Mucosa of rectum (tissue), 2 donors: Measurements from ENCODE around the gene LITAF.

Experiments used
- H3K27ac ChIP-seq, 2 donors: one replicate each; pipeline ENCODE4 v1.7.0; 2013; ENCODE audit warnings: inconsistent platforms in 2 of 2, low read depth in 2 of 2, low read length in 2 of 2
- H3K27me3 ChIP-seq, 2 donors: one replicate each; pipeline ENCODE4 v1.7.0; 2013; ENCODE audit warnings: low read length in 2 of 2; ENCODE audit not compliant: control insufficient read depth in 2 of 2, insufficient read depth in 2 of 2
- H3K36me3 ChIP-seq, 2 donors: one replicate each; pipeline ENCODE4 v1.7.0; 2013; ENCODE audit warnings: low read length in 2 of 2; ENCODE audit not compliant: control insufficient read depth in 2 of 2, insufficient read depth in 2 of 2
- H3K4me1 ChIP-seq, 2 donors: one replicate each; pipeline ENCODE4 v1.7.0; 2013; ENCODE audit warnings: low read length in 2 of 2, mild to moderate bottlenecking in 1 of 2; ENCODE audit not compliant: control insufficient read depth in 2 of 2, insufficient read depth in 2 of 2
- H3K4me3 ChIP-seq, 2 donors: one replicate each; pipeline ENCODE4 v1.7.0; 2013; ENCODE audit warnings: low read length in 2 of 2
- H3K9ac ChIP-seq, 2 donors: one replicate each; pipeline ENCODE4 v1.7.0; 2013; ENCODE audit warnings: low read length in 2 of 2, low read depth in 1 of 2, mild to moderate bottlenecking in 1 of 2
- H3K9me3 ChIP-seq, 2 donors: one replicate each; pipeline ENCODE4 v1.7.0; 2013; ENCODE audit warnings: low read length in 2 of 2; ENCODE audit not compliant: control insufficient read depth in 2 of 2
- donor health status: healthy.
- donor health status: Normal muscosa, but diverticular disease.

Gene LITAF

GRCh38 chr16:11621920-11622651, 35.4 kb upstream of the LITAF start:
- Histone ChIP-seq H3K27me3 (no peaks in the 10 kb centered on the region), H3K9ac (peak overlapping the region in 1 of 2 donors; percentile 17), H3K36me3 (no peaks in the 10 kb centered on the region), H3K4me1 (peaks cover 4 to 10% of the 10 kb centered on the region in 2 donors), H3K4me3 (peak overlapping the region; percentile 36 to 37), H3K27ac (peak overlapping the region; percentile 34 to 63), H3K9me3 (peaks cover 0 to 2% of the 10 kb centered on the region in 2 donors)

- H3K4me1 ChIP-seq: peaks cover 4 to 10% of the 10 kb centered on the region in 2 donors
- H3K27me3 ChIP-seq: no peaks in the 10 kb centered on the region
- H3K9me3 ChIP-seq: peaks cover 0 to 2% of the 10 kb centered on the region in 2 donors
- no peak overlapping the region for H3K9ac ChIP-seq
- peak overlapping the region in 1 of 2 donors; percentile 63 for H3K27ac ChIP-seq
- H3K4me3 ChIP-seq: peak overlapping the region; percentile 36 to 37
- no peaks in the 10 kb centered on the region for H3K36me3 ChIP-seq
Observed at GRCh38 chr16:11621539-11621919, 34.8 kb upstream of the LITAF start.

GRCh38 chr16:11620243-11621003, 33.7 kb upstream of the LITAF start:
- H3K9me3 ChIP-seq: peaks cover 0 to 2% of the 10 kb centered on the region in 2 donors
- peaks cover 4 to 10% of the 10 kb centered on the region in 2 donors for H3K4me1 ChIP-seq
- H3K36me3 ChIP-seq: no peaks in the 10 kb centered on the region
- no peak overlapping the region for H3K4me3 ChIP-seq
- no peak overlapping the region for H3K9ac ChIP-seq
- H3K27me3 ChIP-seq: no peaks in the 10 kb centered on the region
- H3K27ac ChIP-seq: no peak overlapping the region

- Histone ChIP-seq H3K4me3 (no peak overlapping the region), H3K36me3 (no peaks in the 10 kb centered on the region), H3K4me1 (peaks cover 6 to 10% of the 10 kb centered on the region in 2 donors), H3K9ac (no peak overlapping the region), H3K27ac (peak overlapping the region in 1 of 2 donors; percentile 63), H3K27me3 (no peaks in the 10 kb centered on the region), H3K9me3 (peaks cover 0 to 2% of the 10 kb centered on the region in 2 donors)
Observed at GRCh38 chr16:11619327-11619851, 32.7 kb upstream of the LITAF start.

GRCh38 chr16:11618107-11618717, 31.5 kb upstream of the LITAF start:
- H3K4me1 ChIP-seq: peaks cover 14 to 17% of the 10 kb centered on the region in 2 donors
- H3K9me3 ChIP-seq: peaks cover 0 to 2% of the 10 kb centered on the region in 2 donors
- no peaks in the 10 kb centered on the region for H3K27me3 ChIP-seq
- no peak overlapping the region for H3K27ac ChIP-seq
- no peaks in the 10 kb centered on the region for H3K36me3 ChIP-seq
- H3K9ac ChIP-seq: no peak overlapping the region
- no peak overlapping the region for H3K4me3 ChIP-seq

GRCh38 chr16:11615748-11616447, 29.2 kb upstream of the LITAF start:
- Histone ChIP-seq H3K9me3 (peaks cover 0 to 2% of the 10 kb centered on the region in 2 donors), H3K27me3 (no peaks in the 10 kb centered on the region), H3K9ac (no peak overlapping the region), H3K4me3 (no peak overlapping the region), H3K36me3 (no peaks in the 10 kb centered on the region), H3K27ac (no peak overlapping the region), H3K4me1 (peaks cover 23 to 24% of the 10 kb centered on the region in 2 donors)

GRCh38 chr16:11614587-11615175, 28.0 kb upstream of the LITAF start:
- Histone ChIP-seq H3K4me1 (peaks cover 22 to 26% of the 10 kb centered on the region in 2 donors), H3K27ac (no peak overlapping the region), H3K9ac (no peak overlapping the region), H3K4me3 (no peak overlapping the region), H3K36me3 (no peaks in the 10 kb centered on the region), H3K9me3 (no peaks in the 10 kb centered on the region), H3K27me3 (no peaks in the 10 kb centered on the region)

GRCh38 chr16:11613381-11614303, 26.9 kb upstream of the LITAF start:
- H3K4me3 ChIP-seq: peak overlapping the region; percentile 14 to 44
- H3K9ac ChIP-seq: peak overlapping the region; percentile 52 to 56
- peak overlapping the region; percentile 81 to 87 for H3K27ac ChIP-seq
- no peaks in the 10 kb centered on the region for H3K27me3 ChIP-seq
- peaks cover 20 to 26% of the 10 kb centered on the region in 2 donors for H3K4me1 ChIP-seq
- no peaks in the 10 kb centered on the region for H3K36me3 ChIP-seq
- no peaks in the 10 kb centered on the region for H3K9me3 ChIP-seq

GRCh38 chr16:11612665-11613025, 25.9 kb upstream of the LITAF start:
- Histone ChIP-seq H3K9me3 (no peaks in the 10 kb centered on the region), H3K9ac (peak overlapping the region; percentile 47 to 56), H3K36me3 (no peaks in the 10 kb centered on the region), H3K4me1 (peaks cover 20 to 26% of the 10 kb centered on the region in 2 donors), H3K4me3 (peak overlapping the region in 1 of 2 donors; percentile 13), H3K27me3 (no peaks in the 10 kb centered on the region), H3K27ac (peak overlapping the region; percentile 81 to 87)
